GM12873 (cell line): Measurements from ENCODE around the gene PRKCB.

Source experiments
- TF ChIP-seq, protein P1 (sequence below): IDR thresholded peaks from 2 replicates; pipeline ENCODE4 v1.5.1; 2012; ENCODE audit warnings: low read depth, mild to moderate bottlenecking, moderate library complexity, low read length, control low read depth; ENCODE audit not compliant: insufficient read depth; ENCODE audit errors: missing control alignments

The PRKCB gene

DNA sequence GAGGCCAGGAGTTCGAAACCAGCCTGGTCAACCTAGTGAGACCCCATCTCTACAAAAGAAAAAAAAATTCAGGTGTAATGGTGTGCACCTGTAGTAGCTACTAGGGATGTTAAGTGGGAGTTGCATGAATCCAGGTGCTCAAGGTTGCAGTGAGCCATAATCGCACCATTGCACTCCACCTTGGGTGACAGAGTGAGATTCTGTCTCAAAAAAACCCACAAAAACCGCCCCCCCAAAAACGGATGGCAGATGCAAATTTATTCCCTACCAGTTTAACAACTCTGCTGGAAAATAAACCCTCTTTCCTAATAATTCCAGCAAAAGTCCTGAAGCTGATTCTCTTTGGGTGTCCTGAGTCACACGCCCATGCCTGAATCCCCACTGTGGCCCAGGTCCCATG, 140.3 kb downstream of the PRKCB start:
- TF ChIP-seq, protein P1, sequence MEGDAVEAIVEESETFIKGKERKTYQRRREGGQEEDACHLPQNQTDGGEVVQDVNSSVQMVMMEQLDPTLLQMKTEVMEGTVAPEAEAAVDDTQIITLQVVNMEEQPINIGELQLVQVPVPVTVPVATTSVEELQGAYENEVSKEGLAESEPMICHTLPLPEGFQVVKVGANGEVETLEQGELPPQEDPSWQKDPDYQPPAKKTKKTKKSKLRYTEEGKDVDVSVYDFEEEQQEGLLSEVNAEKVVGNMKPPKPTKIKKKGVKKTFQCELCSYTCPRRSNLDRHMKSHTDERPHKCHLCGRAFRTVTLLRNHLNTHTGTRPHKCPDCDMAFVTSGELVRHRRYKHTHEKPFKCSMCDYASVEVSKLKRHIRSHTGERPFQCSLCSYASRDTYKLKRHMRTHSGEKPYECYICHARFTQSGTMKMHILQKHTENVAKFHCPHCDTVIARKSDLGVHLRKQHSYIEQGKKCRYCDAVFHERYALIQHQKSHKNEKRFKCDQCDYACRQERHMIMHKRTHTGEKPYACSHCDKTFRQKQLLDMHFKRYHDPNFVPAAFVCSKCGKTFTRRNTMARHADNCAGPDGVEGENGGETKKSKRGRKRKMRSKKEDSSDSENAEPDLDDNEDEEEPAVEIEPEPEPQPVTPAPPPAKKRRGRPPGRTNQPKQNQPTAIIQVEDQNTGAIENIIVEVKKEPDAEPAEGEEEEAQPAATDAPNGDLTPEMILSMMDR: no peak

DNA sequence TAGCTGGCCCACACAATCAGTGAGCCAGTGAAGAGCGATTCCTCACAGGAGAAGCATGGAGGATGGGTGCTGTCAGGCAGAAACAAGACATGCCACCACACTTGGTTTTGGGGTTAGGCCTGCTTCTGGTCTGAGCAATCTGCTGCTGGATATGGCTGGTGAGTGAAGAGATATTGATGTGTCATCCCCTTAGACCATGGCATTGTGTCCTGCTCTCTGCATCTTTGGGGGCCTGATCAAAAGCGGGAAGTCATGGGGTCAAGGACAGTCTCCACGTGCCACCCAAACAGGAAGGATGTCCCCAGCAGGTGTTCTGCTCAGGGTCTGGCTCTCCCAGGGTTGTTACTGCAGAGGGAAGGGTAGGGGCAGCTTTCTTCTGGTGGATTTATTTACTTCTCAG, 140.7 kb downstream of the PRKCB start:
- TF ChIP-seq, protein P1: no peak

DNA sequence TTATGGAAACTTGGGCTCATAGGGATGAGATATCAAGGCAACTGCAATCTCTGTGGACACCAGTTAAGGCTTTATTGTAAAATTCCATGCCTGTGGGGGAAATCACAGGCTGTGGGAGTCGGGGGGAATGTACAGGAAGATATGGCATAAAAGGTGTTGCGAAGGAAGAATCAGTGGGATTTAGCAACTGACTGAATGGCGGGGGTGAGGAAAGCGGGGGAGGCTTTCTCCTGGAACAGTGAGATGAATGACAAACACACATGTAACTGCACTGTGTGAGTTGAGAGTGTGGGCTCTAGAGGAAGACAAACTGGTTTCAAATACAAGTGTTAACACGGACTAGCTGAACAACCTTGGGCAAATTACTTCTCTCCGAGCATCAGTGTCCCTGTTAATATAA, 143.7 kb downstream of the PRKCB start:
- TF ChIP-seq, protein P1: no peak

DNA sequence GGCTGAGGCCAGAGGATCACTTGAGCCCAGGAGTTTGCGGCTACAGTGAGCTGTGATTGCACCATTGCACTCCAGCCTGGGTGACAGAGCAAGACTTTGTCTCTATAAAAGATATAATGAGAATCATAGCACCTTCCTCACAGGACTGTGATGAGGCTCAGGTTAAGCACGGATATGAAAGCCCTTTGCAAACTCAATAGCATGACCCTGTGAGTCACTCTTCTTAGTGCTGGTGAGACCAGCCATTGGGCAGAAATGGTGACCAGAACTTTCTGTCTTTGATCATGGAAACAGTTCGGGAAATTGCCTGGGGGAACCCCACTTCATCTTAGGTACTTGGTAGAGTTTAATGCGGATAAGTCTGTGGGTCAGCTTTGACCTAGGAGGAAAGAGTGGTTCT, 144.2 kb downstream of the PRKCB start:
- TF ChIP-seq, protein P1: no peak

DNA sequence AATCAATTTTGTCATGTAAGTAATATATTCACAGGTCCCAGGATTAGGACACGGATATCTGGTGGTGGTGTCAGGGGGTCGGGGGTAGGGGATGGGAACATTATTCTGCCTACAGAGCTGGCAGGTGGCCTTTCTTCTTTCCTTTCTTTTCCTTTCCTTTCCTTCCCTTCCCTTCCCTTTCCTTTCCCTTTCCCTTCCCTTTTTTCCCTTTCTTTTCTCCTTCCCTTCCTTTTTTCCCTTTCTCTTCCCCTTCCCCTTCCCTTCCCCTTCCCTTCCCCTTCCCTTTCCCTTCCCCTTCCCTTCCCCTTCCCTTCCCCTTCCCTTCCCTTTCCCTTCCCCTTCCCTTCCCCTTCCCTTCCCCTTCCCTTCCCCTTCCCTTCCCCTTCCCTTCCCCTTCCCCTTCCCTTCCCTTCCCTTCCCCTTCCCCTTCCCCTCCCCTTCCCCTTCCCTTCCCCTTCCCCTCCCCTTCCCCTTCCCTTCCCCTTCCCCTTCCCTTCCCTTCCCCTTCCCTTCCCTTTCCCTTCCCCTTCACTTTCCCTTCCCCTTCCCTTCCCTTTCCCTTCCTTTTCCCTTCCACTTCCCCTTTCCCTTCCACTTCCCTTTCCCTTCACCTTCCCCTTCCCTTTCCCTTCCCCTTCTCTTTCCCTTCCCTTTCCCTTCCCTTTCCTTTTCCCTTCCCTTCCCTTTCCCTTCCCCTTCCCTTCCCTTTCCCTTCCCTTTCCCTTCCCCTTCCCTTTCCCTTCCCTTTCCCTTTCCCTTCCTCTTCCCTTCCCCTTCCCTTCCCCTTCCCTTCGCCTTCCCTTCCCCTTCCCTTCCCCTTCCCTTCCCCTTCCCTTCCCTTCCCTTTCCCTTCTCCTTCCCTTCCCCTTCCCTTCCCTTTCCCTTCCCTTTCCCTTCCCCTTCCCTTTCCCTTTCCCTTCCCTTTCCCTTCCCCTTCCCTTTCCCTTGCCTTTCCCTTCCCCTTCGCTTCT, 145.9 kb downstream of the PRKCB start:
- TF ChIP-seq, protein P1: no peak

DNA sequence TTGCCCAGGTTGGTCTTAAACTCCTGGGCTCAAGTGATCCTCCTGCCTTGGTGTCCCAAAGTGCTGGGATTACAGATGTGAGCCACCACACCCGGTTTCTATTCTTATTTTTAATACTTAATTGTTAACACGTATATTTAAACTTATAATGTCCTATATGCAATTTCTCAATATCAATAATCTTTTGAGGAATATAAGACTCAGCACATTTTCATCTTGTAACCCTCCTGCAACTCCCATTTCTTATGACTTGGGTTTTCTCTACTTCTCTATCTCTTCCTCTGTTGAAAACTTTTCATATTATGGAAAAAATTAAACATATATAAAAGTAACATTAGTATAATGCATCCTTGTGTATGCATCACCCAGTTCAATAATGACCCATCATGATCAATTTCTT, 150.7 kb downstream of the PRKCB start:
- TF ChIP-seq, protein P1: no peak

DNA sequence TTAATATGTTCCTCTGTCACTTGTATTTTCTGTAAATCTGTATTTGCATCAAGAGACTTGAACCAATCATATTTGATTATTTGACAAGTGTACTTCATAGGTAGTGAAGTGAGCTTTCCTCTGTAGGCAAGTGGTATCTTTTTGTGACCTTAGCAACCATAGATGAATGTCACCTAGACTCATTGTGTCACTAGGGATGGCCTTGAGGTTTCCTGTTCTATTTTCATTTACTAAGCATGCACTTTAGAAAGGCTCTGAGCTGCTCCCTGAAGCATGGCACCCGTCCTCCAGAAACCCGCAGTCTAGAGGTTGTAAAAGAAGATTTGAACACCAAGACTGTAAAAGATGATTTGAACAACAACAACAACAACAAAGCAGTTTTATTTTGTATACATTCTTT, 151.7 kb downstream of the PRKCB start:
- TF ChIP-seq, protein P1: no peak
